ENCODE data around the gene DCAF8L2. TPM values are rescaled to one million over a fixed set of nuclear protein-coding genes. Genes with fewer than 3 reads are reported as not detected.
"Not testable (repeated sequence)": the region's sequence is repeated elsewhere in the genome, so short reads cannot be mapped to it uniquely, and the experiment has no call there.

Gene DCAF8L2
- total and polyA plus RNA-seq, 9 of the 15 experiments (the other 6 are each of a cell fraction or from before 2014, with no cell fraction given) = not detected

DNA sequence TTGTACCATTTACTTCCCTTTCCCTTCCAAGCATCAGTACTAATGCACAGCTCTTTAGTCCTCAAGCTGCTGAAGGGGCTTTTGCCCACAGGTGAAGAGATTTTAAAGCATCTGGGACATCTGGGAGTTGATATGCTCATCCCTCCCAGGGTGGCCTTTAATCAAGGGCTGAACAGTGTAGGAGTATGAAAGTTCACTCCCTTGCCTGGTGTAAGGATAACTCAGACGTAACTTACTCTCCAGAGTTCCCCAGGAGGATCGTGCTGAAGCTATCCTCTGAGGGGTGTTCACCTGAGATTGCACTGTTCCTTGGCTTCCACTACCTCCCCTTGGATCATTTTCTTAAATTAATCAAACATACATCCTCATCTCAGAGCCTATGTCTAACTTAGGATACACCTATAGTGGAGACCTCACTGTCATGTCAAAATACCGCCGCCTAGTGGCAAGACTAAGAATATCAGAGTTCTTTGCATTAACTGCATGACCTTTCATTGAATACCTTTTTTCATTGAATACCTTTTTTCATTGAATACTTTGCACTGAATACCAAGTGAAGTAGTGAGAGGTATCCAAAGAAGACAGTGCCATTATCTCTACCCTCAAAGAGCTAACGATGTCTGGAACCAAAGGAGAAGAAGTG, 93.5 kb downstream of the DCAF8L2 start:
- TF ChIP-seq, protein P1, sequence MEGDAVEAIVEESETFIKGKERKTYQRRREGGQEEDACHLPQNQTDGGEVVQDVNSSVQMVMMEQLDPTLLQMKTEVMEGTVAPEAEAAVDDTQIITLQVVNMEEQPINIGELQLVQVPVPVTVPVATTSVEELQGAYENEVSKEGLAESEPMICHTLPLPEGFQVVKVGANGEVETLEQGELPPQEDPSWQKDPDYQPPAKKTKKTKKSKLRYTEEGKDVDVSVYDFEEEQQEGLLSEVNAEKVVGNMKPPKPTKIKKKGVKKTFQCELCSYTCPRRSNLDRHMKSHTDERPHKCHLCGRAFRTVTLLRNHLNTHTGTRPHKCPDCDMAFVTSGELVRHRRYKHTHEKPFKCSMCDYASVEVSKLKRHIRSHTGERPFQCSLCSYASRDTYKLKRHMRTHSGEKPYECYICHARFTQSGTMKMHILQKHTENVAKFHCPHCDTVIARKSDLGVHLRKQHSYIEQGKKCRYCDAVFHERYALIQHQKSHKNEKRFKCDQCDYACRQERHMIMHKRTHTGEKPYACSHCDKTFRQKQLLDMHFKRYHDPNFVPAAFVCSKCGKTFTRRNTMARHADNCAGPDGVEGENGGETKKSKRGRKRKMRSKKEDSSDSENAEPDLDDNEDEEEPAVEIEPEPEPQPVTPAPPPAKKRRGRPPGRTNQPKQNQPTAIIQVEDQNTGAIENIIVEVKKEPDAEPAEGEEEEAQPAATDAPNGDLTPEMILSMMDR (IDR thresholded peaks at IDR 0.05 in 2 of 3, conservative IDR thresholded peaks at IDR 0.05 in 1 of 3; ENCODE audit: insufficient read depth in 2 of 3, low read depth in 1 of 3, low read length in 3 of 3) = peak in 2 of 3 experiments; percentile 25 to 40; a peak in 3 of 6 replicates
- peak in 1 of 2 experiments; percentile 22; a peak in 1 of 4 replicates for TF ChIP-seq RAD21 (CRISPR knock-in tag; conservative IDR thresholded peaks at IDR 0.05 in 1 of 2, IDR thresholded peaks at IDR 0.05 in 1 of 2)
- peak; percentile 2 to 21 (median 8) for DNase-seq (ENCODE audit: extremely low read depth in 1 of 4, low spot score in 3 of 4)
- in situ Hi-C loops (cut with MboI) = not testable (repeated sequence)

More for the DNA sequence above, 93.5 kb downstream of the DCAF8L2 start:
- H3K79me2 ChIP-seq (ENCODE audit: control insufficient read depth, insufficient read depth, low read length); H3K9ac ChIP-seq (ENCODE audit: insufficient read depth in 1 of 2, low read depth in 2 of 2, low read length in 2 of 2); FAIRE-seq; H4K20me1 ChIP-seq (replicated peaks; ENCODE audit: control insufficient read depth, insufficient read depth, low read length); H3K4me2 ChIP-seq (ENCODE audit: insufficient read depth, low read length); ATAC-seq; H2AFZ ChIP-seq (ENCODE audit: low read depth, low read length); H3K36me3 ChIP-seq (ENCODE audit: control insufficient read depth, insufficient read depth, low read length); CTCF ChIA-PET (ENCODE audit: low intra/inter-chr PET ratio); H3K9me1 ChIP-seq (ENCODE audit: control insufficient read depth, insufficient read depth, low read length); H3K27me3 ChIP-seq (ENCODE audit: control insufficient read depth in 2 of 2, insufficient read depth in 2 of 2, low read length in 2 of 2); H3K27ac ChIP-seq (ENCODE audit: extremely low read depth, low read depth, low read length); H3K9me3 ChIP-seq (replicated peaks; ENCODE audit: control insufficient read depth, insufficient read depth, low read depth, low read length); H3K4me3 ChIP-seq; H3K4me1 ChIP-seq (replicated peaks in 1 of 2; ENCODE audit: control insufficient read depth in 2 of 2, insufficient read depth in 2 of 2, low read length in 2 of 2); BruUV-seq (replicated peaks); POLR2A ChIA-PET; intact Hi-C loops (cut with micrococcal nuclease): not testable (repeated sequence)
- 0% methylated on average over 2 of the region's 5 CpGs for WGBS (ENCODE audit: insufficient coverage, low coverage, missing lambda C conversion rate)

Data from K562 (cell line).